AG04449 (cell line): ENCODE measurements around the gene GFPT1.

Experiments
- CTCF ChIA-PET: fragments of 350-600 bp; formaldehyde crosslinking; extraction: SDS; loops from one replicate; lab custom pipeline; 2021; ENCODE audit warnings: antibody characterized with exemption; lab: Yijun Ruan, JAX
- POLR2A ChIA-PET: fragments of 400-600, 350-600 bp; formaldehyde crosslinking; extraction: SDS; loops from one replicate; lab custom pipeline; 2020; ENCODE audit warnings: antibody characterized with exemption, inconsistent platforms; lab: Yijun Ruan, JAX
- DNase-seq: peaks from one replicate; pipeline ENCODE4 v3.0.0-alpha.2; 2010; ENCODE audit warnings: low read depth, low spot score
- H3K4me3 ChIP-seq: 2 replicates; pipeline ENCODE4 v1.5.1; 2011; ENCODE audit warnings: low read depth, mild to moderate bottlenecking, control low read depth, low read length
- CTCF ChIP-seq: IDR thresholded peaks from one replicate; pipeline ENCODE4 v1.5.1; 2011; ENCODE audit warnings: mild to moderate bottlenecking, moderate library complexity, low read length, control low read depth, inconsistent platforms; ENCODE audit not compliant: insufficient read depth; ENCODE audit errors: missing control alignments

GFPT1 gene

DNA sequence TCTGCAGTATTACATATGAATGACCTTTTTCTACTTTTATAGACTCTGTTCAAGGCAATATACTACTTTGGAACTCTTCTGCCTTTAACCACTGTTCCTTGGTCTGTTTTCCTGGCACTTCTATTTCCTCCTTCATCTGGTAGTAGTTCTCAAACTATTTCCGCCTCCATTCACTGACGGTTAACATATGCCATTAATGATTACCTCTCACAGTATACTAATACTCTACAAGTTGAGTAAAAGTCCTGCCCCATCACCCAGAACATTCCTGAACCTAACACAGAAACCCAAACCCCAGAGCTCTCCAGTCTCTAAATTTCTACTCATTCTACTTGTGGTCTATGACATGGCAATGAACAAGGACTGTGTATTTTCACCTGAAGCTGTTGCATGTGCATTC, 4.5 kb downstream of the GFPT1 start:
- H3K4me3 ChIP-seq: no peak overlapping the region
- DNase-seq: no peak
- CTCF ChIA-PET: no interaction called here

DNA sequence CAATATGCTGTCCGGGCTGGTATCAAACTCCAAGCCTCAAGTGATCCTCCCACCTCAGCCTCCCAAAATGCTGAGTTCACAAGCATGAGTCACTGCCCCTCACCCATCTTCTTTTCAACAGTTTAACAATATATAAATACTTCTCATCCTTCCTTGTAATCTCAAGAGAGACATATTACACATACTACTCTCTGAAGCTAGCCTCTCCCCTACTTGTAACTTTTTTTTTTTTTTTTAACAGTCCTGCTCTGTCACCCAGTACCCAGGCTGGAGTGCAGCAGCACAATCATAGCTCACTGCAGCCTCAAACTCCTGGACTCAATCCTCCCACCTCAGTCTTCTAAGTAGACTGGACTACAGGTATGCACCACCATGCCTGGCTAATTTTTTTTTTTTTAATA, 5.7 kb downstream of the GFPT1 start:
- DNase-seq: no peak
- CTCF ChIA-PET: no interaction called here
- no peak overlapping the region for H3K4me3 ChIP-seq
- POLR2A ChIA-PET: interaction anchor here (0.7 to 1.7 kb wide), 2 partner anchors 8 to 335 kb away, joined by 3 to 5 read pairs; no protein-coding TSS in a partner anchor
- no peak for TF ChIP-seq CTCF

More for the DNA sequence above, 4.5 kb downstream of the GFPT1 start:
- TF ChIP-seq CTCF: no peak
- POLR2A ChIA-PET: interaction anchor here (1.7 kb wide), 1 partner anchor 9 kb away, joined by 5 read pairs; no protein-coding TSS in a partner anchor

DNA sequence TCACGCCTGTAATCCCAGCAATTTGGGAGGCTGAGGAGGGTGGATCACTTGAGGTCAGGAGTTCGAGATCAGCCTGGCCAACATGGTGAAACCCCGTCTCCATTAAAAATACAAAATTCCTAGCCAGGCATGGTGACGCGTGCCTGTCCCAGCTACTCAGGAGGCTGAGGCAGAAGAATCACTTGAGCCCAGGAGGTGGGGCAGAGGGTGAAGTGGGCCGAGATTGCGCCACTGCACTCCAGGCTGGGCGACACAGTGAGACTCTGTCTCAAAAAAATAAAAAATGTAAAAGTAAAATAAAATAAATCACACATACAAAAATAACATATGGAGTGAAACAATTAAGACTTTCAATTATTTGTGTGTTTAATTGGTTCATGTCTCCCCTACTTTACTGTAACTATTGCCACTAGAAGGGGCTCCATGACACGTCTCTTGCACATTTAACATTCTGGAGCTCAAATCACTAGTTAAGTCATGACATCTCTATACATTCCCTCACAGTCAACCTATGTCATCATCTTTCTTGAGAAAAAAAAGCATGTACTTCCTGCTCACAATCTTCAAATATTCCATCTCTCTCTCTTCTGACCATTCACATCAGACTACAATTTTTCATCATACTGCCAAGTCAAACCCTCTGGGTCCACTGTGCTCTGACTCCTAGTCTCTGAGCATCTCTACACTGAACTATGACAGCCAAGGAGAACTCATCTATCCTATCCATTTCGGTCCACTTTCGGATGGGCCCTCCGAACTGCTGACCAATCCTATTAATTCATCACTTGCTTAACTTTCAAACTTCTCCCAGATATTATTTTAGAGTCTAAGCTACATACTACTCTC, 6.7 kb downstream of the GFPT1 start:
- TF ChIP-seq CTCF: no peak
- POLR2A ChIA-PET: interaction anchor here (0.6 kb wide), 1 partner anchor 157 kb away, joined by 5 read pairs; no protein-coding TSS in a partner anchor
- CTCF ChIA-PET: interaction anchor here (0.7 to 1.1 kb wide), 2 partner anchors 10 to 22 kb away, joined by 3 read pairs; no protein-coding TSS in a partner anchor

DNA sequence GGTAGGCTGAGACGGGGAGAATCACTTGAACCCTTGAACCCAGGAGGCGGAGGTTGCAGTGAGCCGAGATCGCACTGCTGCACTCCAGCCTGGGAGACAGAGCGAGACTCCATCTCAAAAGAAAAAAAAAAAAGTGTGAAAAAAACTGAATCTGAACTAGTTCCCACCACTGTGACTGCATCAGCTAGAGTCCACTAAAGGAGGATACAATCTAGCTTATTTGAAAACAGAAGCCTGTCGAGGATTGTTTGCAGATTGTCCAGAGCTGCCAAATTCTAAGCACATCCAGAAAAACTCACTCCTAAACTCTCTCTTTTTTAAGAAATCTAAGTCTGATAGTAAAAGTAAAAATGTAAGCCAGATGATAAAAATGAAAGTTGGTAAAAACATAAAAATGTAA, 10.6 kb downstream of the GFPT1 start:
- ChIA-PET CTCF (interaction anchor here (0.6 to 5.0 kb wide), 6 partner anchors 10 to 61 kb away, joined by 3 to 32 read pairs (median 6); partner anchors contain the start of genes GFPT1 and NFU1), POLR2A (no interaction called here)
- TF ChIP-seq CTCF: no peak
- no peak for DNase-seq
- H3K4me3 ChIP-seq: no peak overlapping the region

More for the DNA sequence above, 6.7 kb downstream of the GFPT1 start:
- no peak for DNase-seq
- no peak overlapping the region for H3K4me3 ChIP-seq

GRCh38 chr2:69375494-69376353, 11.3 kb downstream of the GFPT1 start:
- ChIA-PET POLR2A (interaction anchor here (0.8 kb wide), 1 partner anchor 61 kb away, joined by 3 read pairs; the partner anchor contains the start of gene NFU1), CTCF (interaction anchor here (0.6 to 5.0 kb wide), 16 partner anchors 9 to 269 kb away, joined by 3 to 32 read pairs (median 4); partner anchors contain the start of genes GFPT1 and NFU1)
- no peak overlapping the region for H3K4me3 ChIP-seq
- no peak for DNase-seq
- peak; percentile 39 for TF ChIP-seq CTCF
